ENCODE results near the gene IKBKE.

The IKBKE gene

GRCh38 chr1:206497774-206498173 lies 27.5 kb downstream of the IKBKE start:
- DNase-seq: no peak

GRCh38 chr1:206498685-206499084 lies 28.4 kb downstream of the IKBKE start:
- DNase-seq: peak; percentile 44

DNA sequence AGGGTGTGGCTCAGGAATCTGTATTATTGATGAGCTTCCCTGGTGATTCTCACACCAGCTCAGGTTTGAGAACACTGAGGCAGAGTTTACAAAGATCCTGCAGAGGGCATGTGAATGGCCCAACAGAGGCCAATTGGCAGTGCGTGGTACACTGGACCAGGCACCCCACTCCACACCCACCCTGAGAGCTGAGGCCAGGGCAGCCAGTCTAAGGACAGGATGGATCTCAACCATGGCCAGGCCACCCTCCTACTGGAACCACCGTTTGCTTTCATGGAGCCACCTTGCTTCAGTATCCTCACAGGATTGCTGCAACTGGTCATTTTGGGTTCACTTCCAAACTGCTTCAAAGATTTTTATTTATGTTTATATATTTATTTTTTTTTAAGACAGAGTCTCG lies 29.8 kb downstream of the IKBKE start:
- no peak for DNase-seq

- no peak for DNase-seq
These were observed 31.6 kb downstream of the IKBKE start for GRCh38 chr1:206501881-206502280.

- DNase-seq: no peak
These were observed 32.1 kb downstream of the IKBKE start for GRCh38 chr1:206502403-206502802.

GRCh38 chr1:206502812-206503211 lies 32.5 kb downstream of the IKBKE start:
- no peak for DNase-seq

GRCh38 chr1:206503591-206504362 lies 33.5 kb downstream of the IKBKE start:
- DNase-seq: peak; percentile 23

DNA sequence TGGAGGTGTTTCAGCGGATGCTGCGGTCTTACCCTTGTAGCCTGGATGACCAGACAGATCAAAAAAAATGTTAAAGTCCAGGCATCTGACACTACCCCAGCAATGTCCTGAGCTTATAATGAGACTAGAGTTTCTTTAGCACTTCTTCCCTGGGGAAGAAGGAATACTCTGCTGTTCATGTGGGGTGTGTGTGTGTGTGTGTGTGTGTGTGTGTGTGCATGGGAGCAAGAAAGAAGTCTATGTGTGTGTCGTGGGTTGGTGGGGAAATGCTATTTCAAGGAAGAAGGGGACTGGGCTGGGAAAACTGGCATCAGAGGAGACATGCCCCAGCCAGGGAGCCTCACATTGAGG lies 34.1 kb downstream of the IKBKE start:
- DNase-seq: no peak

DNA sequence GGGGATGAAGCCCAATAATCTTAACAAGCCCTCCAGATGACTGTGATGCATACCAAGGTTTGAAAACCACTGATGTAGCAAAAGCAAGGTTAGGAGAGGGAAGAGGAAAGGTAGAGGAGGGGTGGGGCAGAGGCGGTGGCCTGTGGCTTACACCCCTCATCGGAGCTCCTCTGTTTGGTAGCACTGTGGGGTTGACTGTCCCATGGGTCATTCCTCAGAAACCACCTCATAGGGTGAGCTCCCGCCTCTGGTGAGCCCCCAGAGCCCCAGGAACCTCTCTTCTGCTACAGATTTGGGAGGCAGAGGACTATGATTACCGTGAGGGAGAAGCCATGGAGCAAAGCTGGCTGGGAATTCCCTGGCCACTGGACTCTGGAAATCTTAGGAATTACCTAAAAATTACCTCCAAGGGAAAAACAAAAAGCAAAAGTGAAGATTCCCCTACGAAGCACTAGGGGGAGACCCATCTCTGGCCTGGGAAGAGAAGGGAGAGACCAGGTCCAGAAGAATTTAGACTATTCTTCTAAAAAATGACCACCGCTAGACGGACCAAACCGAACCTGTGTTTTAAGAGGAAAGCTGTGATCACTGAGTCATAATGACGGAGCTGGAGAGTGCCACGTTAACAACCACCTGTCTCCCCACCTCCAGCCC lies 35.6 kb downstream of the IKBKE start:
- peak; percentile 54 for DNase-seq

DNA sequence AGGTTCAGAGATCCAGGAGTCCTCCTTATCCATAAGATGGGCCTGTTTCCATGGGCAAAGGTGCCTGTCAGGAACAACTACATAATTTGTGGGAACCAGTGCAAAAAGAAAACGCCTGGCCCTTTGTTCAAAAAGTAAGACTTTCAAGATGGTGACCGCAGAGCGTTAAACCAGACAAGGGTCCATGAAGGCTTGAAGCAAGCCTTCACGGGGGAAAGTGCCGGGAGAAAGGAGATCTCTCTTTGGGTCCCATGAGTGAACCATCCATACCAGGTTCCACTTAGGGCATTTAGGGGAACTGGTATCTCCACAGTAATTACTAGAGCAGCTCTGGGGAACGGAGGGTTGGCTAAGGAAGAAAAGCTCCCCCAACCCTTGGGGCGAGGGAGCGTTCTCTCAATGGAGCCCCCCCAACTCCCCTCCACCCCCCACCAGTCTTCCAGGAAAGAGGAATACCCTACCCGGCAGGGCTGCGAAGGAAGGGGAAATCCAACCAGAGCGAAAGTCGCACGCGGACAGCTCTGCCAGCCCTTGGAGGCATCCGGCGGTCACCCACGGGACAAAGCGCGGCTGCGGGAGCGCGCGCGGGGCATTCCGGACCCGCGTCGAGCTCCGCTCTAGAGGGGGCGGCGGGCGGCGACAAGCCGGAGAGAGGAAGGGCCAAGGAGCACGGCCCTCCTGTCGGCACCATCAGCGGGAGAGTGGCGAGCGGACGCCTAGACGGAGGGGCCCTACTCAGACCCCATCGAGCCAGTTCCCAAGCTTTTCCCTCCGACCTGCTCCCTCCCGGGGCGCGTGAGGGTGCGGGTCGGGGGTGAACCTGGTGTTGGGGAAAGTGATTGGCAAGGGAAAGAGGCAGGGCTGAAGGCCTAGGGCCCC lies 36.4 kb downstream of the IKBKE start:
- DNase-seq: peak; percentile 56

GRCh38 chr1:206507284-206508129 lies 37.2 kb downstream of the IKBKE start, which contains the start of gene RASSF5:
RASSF5 (plus strand) TSS chr1:206507531; CDS start chr1:206507603, 72 bp downstream.
- peak; percentile 82 for DNase-seq

- DNase-seq: no peak
These were observed 38.0 kb downstream of the IKBKE start for GRCh38 chr1:206508130-206508889.

DNA sequence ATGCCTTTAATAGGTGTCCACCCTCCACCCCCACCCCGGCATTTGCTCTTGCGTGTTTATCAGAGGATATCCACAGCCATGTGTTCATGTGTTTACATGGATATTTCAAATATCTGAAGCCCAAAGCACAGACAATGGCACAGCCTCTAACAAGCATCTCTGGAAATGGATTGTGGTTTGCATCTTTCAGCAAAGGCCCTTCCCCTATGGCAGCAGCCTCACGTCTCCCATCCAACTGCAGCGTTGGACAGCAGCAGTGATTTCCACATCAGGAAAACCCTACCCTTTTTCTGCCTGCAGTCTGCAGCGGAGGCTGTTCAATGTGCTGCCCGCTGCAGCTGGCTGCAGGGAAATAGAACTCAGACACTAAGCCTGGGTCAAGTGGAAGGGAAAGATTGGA lies 38.7 kb downstream of the IKBKE start:
- no peak for DNase-seq

DNA sequence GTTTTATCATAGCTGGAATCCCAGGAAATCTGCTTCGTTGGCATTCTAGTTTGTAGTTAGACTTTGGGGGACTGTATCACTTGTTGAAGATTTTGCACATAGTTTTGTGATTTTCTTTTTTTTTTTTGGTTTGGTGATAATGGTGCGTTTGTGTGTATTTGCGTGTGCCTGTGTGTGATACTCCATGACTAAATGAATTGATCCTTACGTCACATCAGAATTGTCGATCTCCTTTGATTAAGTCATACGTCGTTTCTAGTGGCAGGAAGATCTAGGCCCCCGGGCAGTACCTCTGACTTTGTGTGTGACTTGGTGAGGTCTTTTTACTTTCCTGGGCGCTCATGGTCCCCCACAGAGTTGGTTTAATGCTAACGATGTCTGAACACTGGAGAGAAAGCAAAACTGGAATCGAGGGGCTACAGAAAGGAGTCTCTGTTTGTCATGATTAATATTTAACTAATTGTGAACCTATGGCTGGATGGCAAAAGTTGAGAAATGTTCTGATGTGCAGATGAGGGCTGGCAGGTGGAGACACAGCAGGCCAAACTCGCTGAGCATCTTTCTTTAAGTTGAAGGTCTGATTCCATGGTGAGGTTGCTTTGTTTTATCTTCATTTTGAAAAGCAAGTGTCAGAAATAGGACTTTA lies 39.5 kb downstream of the IKBKE start:
- no peak for DNase-seq

DNA sequence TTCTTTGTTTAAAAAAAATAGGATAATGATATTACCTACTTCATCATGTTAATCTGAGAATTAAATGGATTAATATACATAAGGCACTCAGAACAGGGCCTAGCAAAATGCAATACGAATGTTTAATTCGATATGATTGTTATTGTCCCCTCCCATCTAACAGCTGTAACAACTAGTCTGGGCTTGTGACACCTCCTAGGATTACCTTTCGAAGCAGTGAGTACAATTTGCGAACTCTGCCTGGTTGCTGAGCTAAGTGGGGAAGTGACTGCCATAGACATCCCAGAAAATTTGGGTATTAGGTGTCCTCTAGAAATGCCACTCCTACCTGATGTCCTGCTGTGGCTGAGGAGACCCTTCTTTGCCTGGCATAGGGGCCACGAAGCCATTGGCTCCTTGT lies 40.1 kb downstream of the IKBKE start:
- no peak for DNase-seq

GRCh38 chr1:206511362-206512057 lies 41.2 kb downstream of the IKBKE start:
- peak; percentile 55 for DNase-seq

DNA sequence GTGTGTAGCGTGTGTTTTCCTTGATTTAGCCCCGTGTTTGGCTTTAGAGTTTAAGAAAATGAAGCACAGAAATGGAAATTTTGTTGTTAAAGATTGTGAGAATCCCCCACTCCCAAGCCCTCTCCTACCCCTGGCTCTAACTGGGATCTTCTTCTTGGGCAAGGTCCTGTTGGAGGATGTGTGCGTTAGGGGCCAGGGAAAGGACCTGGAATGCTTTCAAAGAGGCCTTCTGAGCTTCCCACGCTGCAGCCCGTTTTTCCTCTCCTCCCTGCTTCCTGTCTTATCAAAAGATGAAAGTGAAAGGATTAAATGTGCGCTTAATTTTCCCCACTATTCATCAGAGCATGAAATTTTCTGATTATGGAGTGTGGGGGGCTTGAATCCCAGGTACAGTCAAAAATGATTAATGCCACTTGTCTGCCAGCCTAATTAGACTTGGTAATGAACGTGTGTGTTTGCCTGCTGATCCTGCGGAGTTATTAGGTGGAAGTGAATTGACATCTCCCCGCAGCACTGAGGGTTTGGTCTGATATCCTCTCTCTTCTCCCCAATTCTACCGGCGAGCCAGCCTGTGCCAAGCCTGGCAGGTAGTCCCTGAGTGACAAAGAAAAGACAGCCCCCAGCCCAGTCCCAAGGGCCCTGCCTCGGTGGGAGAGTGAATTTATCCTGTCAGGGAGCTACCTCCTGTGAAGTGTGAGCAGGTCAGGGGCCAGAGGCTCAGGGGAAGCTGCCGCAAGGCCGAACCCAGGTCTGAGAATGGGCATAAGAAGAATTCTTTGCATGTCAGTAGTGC lies 42.0 kb downstream of the IKBKE start:
- DNase-seq: peak; percentile 55

DNA sequence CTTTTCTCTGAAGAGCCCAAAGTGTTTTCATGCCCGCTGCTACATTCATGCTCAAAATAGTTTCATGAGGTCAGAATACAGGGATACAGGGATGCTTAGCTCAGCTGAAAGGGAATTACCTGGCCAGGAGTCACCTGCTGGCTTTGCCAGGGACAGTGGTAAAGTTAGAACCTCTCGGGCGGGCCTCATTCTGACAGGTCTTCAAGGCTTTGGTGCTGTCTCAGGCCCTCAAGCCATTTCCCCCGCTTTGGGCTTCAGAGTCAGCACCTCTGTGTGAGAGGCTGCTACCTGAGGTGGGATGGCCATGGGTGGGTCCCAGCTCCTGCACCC lies 42.5 kb downstream of the IKBKE start:
- no peak for DNase-seq

GRCh38 chr1:206513312-206514111 lies 43.2 kb downstream of the IKBKE start:
- DNase-seq: no peak

Measured in DMS53 (cell line).